HCT116 (cell line): ENCODE results near the gene UAP1. TPM values are rescaled to one million over a fixed set of nuclear protein-coding genes. Genes with fewer than 3 reads are reported as not detected.

Experiments used
- ATAC-seq: fragments of 200-7000 bp; cut with Tn5 transposase; 2 replicates; pipeline ENCODE4 v1.9.1; 2020; ENCODE audit warnings: mild to moderate bottlenecking, moderate library complexity
- BruUV-seq: library from RNA; stranded (reverse); fragments of 400-500 nt; replicated peaks from 2 replicates; lab custom pipeline; 2021; lab: Mats Ljungman, UMichigan
- CTCF ChIA-PET: fragments of 300-600 bp; sonication (Branson Sonifier 250); formaldehyde crosslinking; loops from one replicate; lab custom pipeline; 2021; ENCODE audit warnings: antibody characterized with exemption; lab: Charles Lee
- POLR2A ChIA-PET: fragments of 300-600, 350-600 bp; sonication (Branson Sonifier 250); formaldehyde crosslinking; loops from one replicate; lab custom pipeline; 2021; ENCODE audit warnings: antibody characterized with exemption; lab: Charles Lee
- RAD21 ChIA-PET, 2 experiments: fragments of 300-600 bp; sonication (Branson Sonifier 250); formaldehyde crosslinking; loops; one replicate each; lab custom pipeline; 2023; ENCODE audit warnings: low total read pairs in 2 of 2; ENCODE audit not compliant: uncharacterized antibody in 2 of 2, unreplicated experiment in 2 of 2, low non-redundant PET in 1 of 2; lab: Charles Lee
- DNase-seq: peaks from one replicate; pipeline ENCODE4 v3.0.0-alpha.2; 2010; ENCODE audit warnings: low read depth, low spot score
- H2AFZ ChIP-seq: fragments of 200-600 bp; shearing (Covaris generic), sonication (generic); 2 replicates; pipeline ENCODE4 v1.6.1; 2017; ENCODE audit warnings: low read depth, mixed run types, mixed read lengths, antibody characterized with exemption, low read length; ENCODE audit not compliant: poor library complexity, severe bottlenecking
- H3K27ac ChIP-seq: 2 replicates; pipeline ENCODE4 v1.5.1; 2012; ENCODE audit warnings: low read depth, low read length
- H3K27me3 ChIP-seq: fragments of 200-600 bp; sonication (generic); 2 replicates; pipeline ENCODE4 v1.6.1; 2016; ENCODE audit warnings: mixed run types, low read length, mixed read lengths; ENCODE audit not compliant: insufficient read depth
- H3K36me3 ChIP-seq, 2 experiments: fragments of 200-500 bp in 1 of 2; fragments of 200-600 bp in 1 of 2; sonication (Bioruptor generic) in 1 of 2; sonication (generic) in 1 of 2; 2 replicates each; pipeline versions ENCODE4 v1.5.1 to v1.6.1; 2014 to 2016; ENCODE audit warnings: low read length in 2 of 2, inconsistent platforms in 1 of 2, mixed read lengths in 1 of 2, mixed run types in 1 of 2; ENCODE audit not compliant: insufficient read depth in 2 of 2, control insufficient read depth in 1 of 2
- H3K4me1 ChIP-seq, 2 experiments: fragments of 200-600 bp in 1 of 2; sonication (generic) in 1 of 2; 2 replicates each; pipeline versions ENCODE4 v1.5.1 to v1.6.1; 2012 to 2017; ENCODE audit warnings: low read length in 2 of 2, inconsistent platforms in 1 of 2, mild to moderate bottlenecking in 1 of 2, mixed read lengths in 1 of 2, mixed run types in 1 of 2, moderate library complexity in 1 of 2; ENCODE audit not compliant: insufficient read depth in 2 of 2, control insufficient read depth in 1 of 2
- H3K4me2 ChIP-seq: fragments of 200-600 bp; sonication (generic); 2 replicates; pipeline ENCODE4 v1.6.1; 2017; ENCODE audit warnings: mixed run types, low read length, mixed read lengths
- H3K4me3 ChIP-seq, 2 experiments: fragments of 200-600 bp in 1 of 2; sonication (generic) in 1 of 2; replicated peaks in 1 of 2; 2 replicates each; pipeline ENCODE4 v1.5.1; 2011 to 2016; ENCODE audit warnings: low read length in 2 of 2, control low read depth in 1 of 2, low read depth in 1 of 2, mild to moderate bottlenecking in 1 of 2, mixed read lengths in 1 of 2, mixed run types in 1 of 2
- H3K79me2 ChIP-seq: fragments of 200-600 bp; sonication (generic); 2 replicates; pipeline ENCODE4 v1.6.1; 2017; ENCODE audit warnings: mild to moderate bottlenecking, mixed run types, low read length, moderate library complexity, mixed read lengths; ENCODE audit not compliant: insufficient read depth
- H3K9ac ChIP-seq: fragments of 200-600 bp; sonication (generic); 2 replicates; pipeline ENCODE4 v1.6.1; 2016; ENCODE audit warnings: low read length, mixed read lengths
- H3K9me2 ChIP-seq: fragments of 200-600 bp; sonication (generic), shearing (Covaris generic); 2 replicates; pipeline ENCODE4 v1.6.1; 2017; ENCODE audit warnings: mixed run types, mild to moderate bottlenecking, moderate library complexity; ENCODE audit not compliant: insufficient read depth
- H3K9me3 ChIP-seq, 2 experiments: fragments of 200-500 bp in 1 of 2; fragments of 200-600 bp in 1 of 2; sonication (Bioruptor generic) in 1 of 2; sonication (generic) in 1 of 2; 2 replicates each; pipeline ENCODE4 v1.6.1; 2014 to 2017; ENCODE audit warnings: low read length in 2 of 2, mixed read lengths in 2 of 2, inconsistent platforms in 1 of 2, low read depth in 1 of 2, mild to moderate bottlenecking in 1 of 2, mixed run types in 1 of 2, moderate library complexity in 1 of 2; ENCODE audit not compliant: control insufficient read depth in 1 of 2, insufficient read depth in 1 of 2
- H4K20me1 ChIP-seq: fragments of 200-600 bp; sonication (generic), shearing (Covaris generic); 2 replicates; pipeline ENCODE4 v1.6.1; 2017; ENCODE audit warnings: mixed run types, mild to moderate bottlenecking, moderate library complexity; ENCODE audit not compliant: insufficient read depth
- CBX3 ChIP-seq: IDR thresholded peaks from 2 replicates; pipeline ENCODE4 v1.6.1; 2012; ENCODE audit warnings: low read depth
- CTCF ChIP-seq, 3 experiments: fragments of 200-600 bp in 1 of 3; sonication (generic) in 1 of 3; IDR thresholded peaks in 2 of 3; conservative IDR thresholded peaks in 1 of 3; 2 replicates each; pipeline ENCODE4 v1.5.1; 2012 to 2017; ENCODE audit warnings: low read depth in 2 of 3, low read length in 2 of 3, antibody characterized with exemption in 1 of 3, borderline replicate concordance in 1 of 3, control low read depth in 1 of 3, mild to moderate bottlenecking in 1 of 3, mixed read lengths in 1 of 3, mixed run types in 1 of 3, moderate library complexity in 1 of 3; ENCODE audit not compliant: insufficient read depth in 1 of 3
- EGR1 ChIP-seq: IDR thresholded peaks from 2 replicates; pipeline ENCODE4 v1.6.1; 2012; ENCODE audit warnings: low read depth
- ELF1 ChIP-seq: IDR thresholded peaks from 2 replicates; pipeline ENCODE4 v1.6.1; 2012; ENCODE audit warnings: low read depth, borderline replicate concordance
- EZH2 ChIP-seq: fragments of 200-600 bp; sonication (generic); IDR thresholded peaks from 2 replicates; pipeline ENCODE4 v1.6.1; 2017; ENCODE audit warnings: antibody characterized with exemption, mixed run types
- EZH2phosphoT487 ChIP-seq: fragments of 200-600 bp; IDR thresholded peaks from 2 replicates; pipeline ENCODE4 v1.6.1; 2018; ENCODE audit warnings: antibody characterized with exemption, borderline replicate concordance
- FOSL1 ChIP-seq: IDR thresholded peaks from 2 replicates; pipeline ENCODE4 v1.6.1; 2012; ENCODE audit warnings: low read depth
- JUND ChIP-seq: IDR thresholded peaks from 2 replicates; pipeline ENCODE4 v1.6.1; 2012
- MAX ChIP-seq: IDR thresholded peaks from 2 replicates; pipeline ENCODE4 v1.6.1; 2012
- POLR2A ChIP-seq: IDR thresholded peaks from 2 replicates; pipeline ENCODE4 v1.7.0; 2011; ENCODE audit warnings: borderline replicate concordance; ENCODE audit not compliant: insufficient read depth, insufficient read length; ENCODE audit errors: extremely low read depth
- POLR2AphosphoS5 ChIP-seq: IDR thresholded peaks from 2 replicates; pipeline ENCODE4 v1.6.1; 2011; ENCODE audit warnings: mild to moderate bottlenecking, low read depth, low read length, moderate library complexity
- RAD21 ChIP-seq: IDR thresholded peaks from 2 replicates; pipeline ENCODE4 v1.6.1; 2012; ENCODE audit warnings: low read depth, mild to moderate bottlenecking
- REST ChIP-seq: IDR thresholded peaks from 2 replicates; pipeline ENCODE4 v1.6.1; 2012; ENCODE audit warnings: low read depth
- SP1 ChIP-seq: IDR thresholded peaks from 2 replicates; pipeline ENCODE4 v1.6.1; 2012; ENCODE audit warnings: low read depth
- TCF7L2 ChIP-seq: IDR thresholded peaks from 2 replicates; pipeline ENCODE4 v1.7.0; 2011; ENCODE audit warnings: borderline replicate concordance, inconsistent platforms; ENCODE audit not compliant: insufficient read depth, insufficient read length; ENCODE audit errors: extremely low read depth
- ZBTB33 ChIP-seq: IDR thresholded peaks from 2 replicates; pipeline ENCODE4 v1.6.1; 2011; ENCODE audit warnings: mild to moderate bottlenecking, low read length, moderate library complexity; ENCODE audit not compliant: insufficient replicate concordance; ENCODE audit errors: extremely low read depth
- ZFX ChIP-seq: fragments of 450-650 bp; IDR thresholded peaks from 2 replicates; pipeline ENCODE4 v1.6.1; 2017
- ZNF274 ChIP-seq: fragments of 200-500 bp; sonication (Bioruptor generic); IDR thresholded peaks from 2 replicates; pipeline ENCODE4 v1.6.1; 2014; ENCODE audit warnings: mild to moderate bottlenecking, low read depth, low read length, inconsistent platforms
- intact Hi-C: fragments of 100-400 bp; cut with micrococcal nuclease; formaldehyde crosslinking; loops from 2 replicates; pipeline ENCODE4 v1.10.0; 2022
- total RNA-seq: library from RNA; stranded (reverse); gene quantifications from one replicate; pipeline ENCODE4 v1.2.1, GENCODE V29; 2021; ENCODE audit not compliant: unreplicated experiment

UAP1 gene
- total RNA-seq, 1 experiment from 2014 or later = 51.4 TPM

GRCh38 chr1:162568802-162569201 lies 7.3 kb downstream of the UAP1 start:
- ChIA-PET POLR2A (no interaction called here), CTCF (no interaction called here), RAD21 (no interaction called here)
- Histone ChIP-seq H3K27ac (no peak overlapping the region), H3K36me3 (peaks cover 6 to 15% of the 10 kb centered on the region in 2 experiments; a peak in 2 of 4 replicates), H2AFZ (no peak overlapping the region), H3K4me1 (peaks cover 0 to 5% of the 10 kb centered on the region in 2 experiments; a peak in 1 of 4 replicates), H3K27me3 (no peaks in the 10 kb centered on the region), H3K9ac (no peak overlapping the region), H3K4me2 (no peak overlapping the region), H3K9me3 (no peaks in the 10 kb centered on the region), H4K20me1 (peaks cover 4% of the 10 kb centered on the region; the same call in 1 of the 2 replicates), H3K4me3 (no peak overlapping the region), H3K9me2 (no peaks in the 10 kb centered on the region), H3K79me2 (peaks cover 70% of the 10 kb centered on the region)
- no peak for ATAC-seq
- DNase-seq = no peak
- intact Hi-C loops = loop anchor here (10.0 kb wide), 1 partner anchor 214 kb away; no protein-coding TSS in a partner anchor
- BruUV-seq = no TSS peak
- no peak for TF ChIP-seq EZH2phosphoT487
- TF ChIP-seq SP1 = no peak
- TF ChIP-seq JUND = no peak
- no peak for TF ChIP-seq POLR2AphosphoS5
- TF ChIP-seq ZNF274 = no peak
- no peak for TF ChIP-seq RAD21
- TF ChIP-seq FOSL1 = no peak
- TF ChIP-seq EZH2 = no peak
- TF ChIP-seq TCF7L2 = no peak
- TF ChIP-seq REST = no peak
- TF ChIP-seq ZBTB33 = no peak
- no peak for TF ChIP-seq MAX
- TF ChIP-seq EGR1 = no peak
- no peak for TF ChIP-seq CTCF (IDR thresholded peaks at IDR 0.05 in 2 of 3, conservative IDR thresholded peaks at IDR 0.05 in 1 of 3; ENCODE audit: borderline replicate concordance in 1 of 3, insufficient read depth in 1 of 3, low read depth in 2 of 3, low read length in 2 of 3)
- TF ChIP-seq CBX3 = no peak
- TF ChIP-seq ELF1 = no peak
- TF ChIP-seq POLR2A = no peak
- TF ChIP-seq ZFX = no peak
